Sciatic nerve (tissue), 2 donors: ENCODE data around the gene RHBDD1. TPM values are rescaled to one million over a fixed set of nuclear protein-coding genes. Genes with fewer than 3 reads are reported as not detected.

Experiments used
- ATAC-seq: fragments of 200-7000 bp; cut with Tn5 transposase; one replicate; pipeline ENCODE4 v1.9.1; 2020; ENCODE audit warnings: mild to moderate bottlenecking, moderate library complexity
- DNase-seq: peaks from one replicate; pipeline ENCODE4 v3.0.0-alpha.2; 2020; ENCODE audit warnings: low spot score
- intact Hi-C: fragments of 100-400 bp; cut with DNase I; formaldehyde crosslinking; loops from one replicate; pipeline ENCODE4 v1.14.2; 2022
- total RNA-seq: library from RNA; stranded (reverse); fragmentation: NEBNext Ultra II Directional; extraction: Animal tissue kit (Norgen Biotek cat#: 25700); gene quantifications from one replicate; pipeline ENCODE4 v1.2.1, GENCODE V29; 2021
- donor health status: DM: no; HTN: no; CAD: no.
- donor health status: DM: no; HTN: no; CAD: no.

Gene RHBDD1, protein sequence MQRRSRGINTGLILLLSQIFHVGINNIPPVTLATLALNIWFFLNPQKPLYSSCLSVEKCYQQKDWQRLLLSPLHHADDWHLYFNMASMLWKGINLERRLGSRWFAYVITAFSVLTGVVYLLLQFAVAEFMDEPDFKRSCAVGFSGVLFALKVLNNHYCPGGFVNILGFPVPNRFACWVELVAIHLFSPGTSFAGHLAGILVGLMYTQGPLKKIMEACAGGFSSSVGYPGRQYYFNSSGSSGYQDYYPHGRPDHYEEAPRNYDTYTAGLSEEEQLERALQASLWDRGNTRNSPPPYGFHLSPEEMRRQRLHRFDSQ
- total RNA-seq: 66.0 TPM

DNA sequence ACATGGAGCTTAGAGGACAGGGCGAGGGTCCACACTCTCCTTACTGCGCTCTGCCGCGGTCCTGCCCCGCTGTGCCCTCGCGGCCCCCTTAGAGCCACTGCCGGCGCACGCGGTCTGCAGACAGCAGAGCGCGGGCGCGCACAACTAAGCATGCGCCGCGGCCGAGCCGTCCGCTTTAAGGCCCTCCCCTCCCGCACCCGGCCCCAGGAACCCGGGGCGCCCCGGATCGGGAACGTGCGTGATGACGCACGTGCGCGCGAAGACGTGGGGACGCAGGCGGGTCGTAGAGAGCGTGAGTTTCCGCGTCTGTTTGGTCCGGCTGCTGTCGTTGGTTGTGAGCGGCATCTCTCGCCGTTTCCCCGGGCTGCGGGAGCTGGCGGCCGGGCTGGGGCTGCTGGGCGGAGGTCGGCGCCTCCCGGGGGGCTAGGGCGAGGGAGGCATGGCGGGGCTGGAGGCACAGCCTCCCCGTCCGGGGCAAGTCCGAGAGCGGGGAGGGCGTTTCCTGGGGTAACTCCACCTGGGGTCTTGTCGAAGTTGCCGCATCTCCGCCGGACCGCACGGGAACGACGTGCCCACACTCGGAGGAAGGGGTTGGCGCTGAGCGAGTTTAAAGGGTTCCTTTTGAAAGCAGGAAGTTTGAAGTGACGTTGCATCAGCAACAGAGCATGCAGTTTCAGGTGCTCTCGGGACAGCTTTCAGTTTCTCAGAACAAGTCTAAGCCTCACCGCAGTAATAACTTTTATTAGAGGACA lies at the start of gene RHBDD1:
Gene RHBDD1, plus strand, starts transcription at position 259 of the 752 bp plus-strand sequence. CDS start 28,640 bp downstream, outside the sequence.
- peak; percentile 100 for ATAC-seq
- DNase-seq: peak; percentile 95
- intact Hi-C loops: no loop called here

DNA sequence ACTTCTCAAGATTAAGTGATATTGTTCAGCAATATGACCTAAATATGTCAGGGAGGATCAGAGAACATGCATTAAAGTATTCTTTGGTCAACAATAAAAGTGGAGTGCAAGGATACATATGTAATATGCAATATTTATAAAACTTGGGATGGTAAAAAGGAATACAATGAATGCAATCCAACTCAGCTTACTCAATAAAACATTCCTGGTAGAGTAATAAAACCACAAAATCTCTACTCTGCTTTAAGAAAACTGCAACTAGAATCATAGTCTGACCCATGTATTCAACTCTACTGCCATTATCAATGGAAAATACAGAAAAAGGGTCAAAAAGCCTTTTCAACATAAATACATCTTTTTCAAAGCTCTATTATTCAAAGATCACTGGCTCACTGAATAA lies 47.8 kb upstream of the RHBDD1 start:
- ATAC-seq: no peak
- DNase-seq: no peak
- intact Hi-C loops: no loop called here

DNA sequence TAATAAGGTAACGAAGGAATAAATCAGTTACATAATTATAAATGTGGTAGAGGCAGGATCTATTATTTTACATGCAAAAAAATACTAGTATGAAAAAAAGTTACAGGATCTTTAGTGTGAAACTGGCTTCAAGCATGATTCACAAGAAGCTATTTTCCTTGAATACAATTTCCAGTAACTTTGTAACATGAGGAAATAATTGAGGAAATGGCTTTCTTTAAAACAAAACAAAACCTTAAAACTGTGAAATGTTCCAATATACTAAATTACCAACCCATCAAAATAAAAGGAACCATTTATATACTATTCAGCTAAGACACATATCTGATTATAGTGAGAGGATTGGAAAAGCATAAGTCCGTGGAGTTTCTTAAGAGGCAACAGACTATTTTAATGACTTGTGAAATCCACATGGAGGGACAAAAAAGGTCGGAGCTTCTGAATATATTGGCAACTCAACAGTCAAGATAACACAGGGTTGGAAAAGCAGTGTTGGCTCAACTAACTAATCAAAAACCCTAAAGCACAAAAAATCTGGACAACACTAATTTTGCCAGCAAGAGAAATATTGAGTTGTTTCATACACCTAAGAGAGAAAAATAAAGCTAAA lies 46.9 kb upstream of the RHBDD1 start:
- DNase-seq (no peak), ATAC-seq (no peak)
- intact Hi-C loops: no loop called here

DNA sequence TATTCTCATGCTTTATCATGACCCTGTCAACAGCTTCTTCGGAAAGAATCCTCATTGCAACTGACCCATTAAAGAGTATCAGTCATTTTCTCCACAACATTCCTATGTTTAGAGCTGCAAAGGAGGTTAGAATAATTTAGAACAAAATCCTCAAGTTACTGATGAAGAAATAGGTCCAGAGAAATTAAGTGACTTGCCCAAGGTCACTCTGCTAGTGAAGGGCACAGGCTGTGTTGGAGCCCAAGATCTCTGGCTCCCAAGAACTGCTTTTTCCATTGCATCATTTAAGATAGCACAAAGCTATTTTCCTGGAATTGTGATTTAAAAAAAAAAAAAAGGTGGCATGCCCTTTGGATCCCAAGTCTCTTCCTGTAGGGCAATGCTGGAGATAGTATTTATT lies 45.8 kb upstream of the RHBDD1 start:
- intact Hi-C loops: loop anchor here (10.0 kb wide), 1 partner anchor 565 kb away; no protein-coding TSS in a partner anchor
- ATAC-seq: peak; percentile 35
- no peak for DNase-seq

DNA sequence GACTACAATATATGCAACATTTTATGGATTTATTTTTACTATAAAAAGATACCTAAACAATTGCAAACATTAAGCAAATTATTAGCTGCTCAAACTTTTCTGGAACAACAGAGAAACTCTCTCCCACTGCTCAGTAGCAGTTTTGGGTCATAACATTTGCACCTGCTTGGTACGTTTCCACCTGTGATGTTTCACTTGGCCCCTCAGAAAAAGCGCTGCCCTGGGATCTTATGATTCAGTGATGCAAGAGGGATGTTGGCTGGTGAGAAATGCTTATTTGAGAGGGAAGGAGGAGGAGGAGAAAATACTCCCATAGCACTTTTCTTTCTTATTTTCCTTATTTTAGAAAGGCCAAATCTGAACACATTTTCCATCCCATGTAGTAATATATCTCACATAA lies 45.4 kb upstream of the RHBDD1 start:
- intact Hi-C loops: loop anchor here (10.0 kb wide), 1 partner anchor 566 kb away; no protein-coding TSS in a partner anchor
- DNase-seq: no peak
- peak; percentile 31 for ATAC-seq

DNA sequence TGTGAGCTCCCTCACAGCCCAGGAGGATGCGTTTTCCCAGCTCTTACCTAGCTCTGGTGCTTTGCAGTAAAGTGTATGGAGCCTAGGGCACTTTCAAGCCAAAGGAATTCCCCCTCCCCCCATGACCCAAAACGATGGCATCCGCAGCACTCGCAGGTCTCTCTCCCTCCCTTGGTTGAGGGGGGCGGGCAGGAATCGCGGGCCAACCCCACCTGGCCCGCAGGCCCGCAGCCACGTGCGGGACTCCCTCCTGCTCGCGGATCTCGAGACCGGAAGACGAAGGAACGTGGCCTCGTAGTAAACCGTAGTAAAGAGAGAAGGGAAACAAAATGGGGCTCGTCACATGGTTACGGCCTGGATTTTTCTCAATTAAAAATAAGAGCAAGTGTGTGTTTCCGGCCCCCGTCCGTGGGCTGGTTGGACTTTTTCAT lies 44.8 kb upstream of the RHBDD1 start:
- peak; percentile 73 for DNase-seq
- ATAC-seq: peak; percentile 55

DNA sequence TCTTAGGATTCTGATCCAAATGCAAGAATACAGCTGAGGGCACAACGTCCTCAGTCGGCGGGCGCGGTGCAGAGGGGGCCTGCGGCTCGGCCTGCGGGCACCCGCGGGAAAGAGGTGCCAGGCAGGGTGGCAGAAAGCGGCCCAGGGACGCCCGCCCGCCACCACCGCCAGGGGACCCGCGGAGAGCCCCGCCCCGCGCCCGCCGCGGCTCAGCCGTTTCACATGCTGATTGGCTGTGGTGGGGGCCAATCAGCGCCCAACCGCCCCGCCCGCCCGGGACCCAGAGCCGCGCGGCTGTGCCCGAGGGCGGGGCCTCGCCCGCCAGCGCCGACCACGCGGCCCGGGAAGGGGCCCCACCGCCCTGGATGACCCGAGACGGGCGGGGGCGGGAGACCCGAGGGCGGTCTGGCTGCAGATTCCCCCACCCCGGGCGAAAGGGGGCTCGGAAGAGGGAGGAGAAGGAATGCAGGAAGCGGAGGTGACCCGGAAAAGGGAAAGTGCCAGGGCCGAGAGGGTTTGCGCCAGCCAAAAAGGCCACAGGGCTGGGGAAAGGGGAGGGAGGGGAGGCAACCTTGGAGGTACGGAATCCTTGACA lies 44.3 kb upstream of the RHBDD1 start:
- ATAC-seq (peak; percentile 93), DNase-seq (peak; percentile 94)
- intact Hi-C loops: loop anchor here (10.0 kb wide), 1 partner anchor 567 kb away; no protein-coding TSS in a partner anchor

More for the DNA sequence above, 44.8 kb upstream of the RHBDD1 start:
- intact Hi-C loops: loop anchor here (10.0 kb wide), 1 partner anchor 566 kb away; no protein-coding TSS in a partner anchor

DNA sequence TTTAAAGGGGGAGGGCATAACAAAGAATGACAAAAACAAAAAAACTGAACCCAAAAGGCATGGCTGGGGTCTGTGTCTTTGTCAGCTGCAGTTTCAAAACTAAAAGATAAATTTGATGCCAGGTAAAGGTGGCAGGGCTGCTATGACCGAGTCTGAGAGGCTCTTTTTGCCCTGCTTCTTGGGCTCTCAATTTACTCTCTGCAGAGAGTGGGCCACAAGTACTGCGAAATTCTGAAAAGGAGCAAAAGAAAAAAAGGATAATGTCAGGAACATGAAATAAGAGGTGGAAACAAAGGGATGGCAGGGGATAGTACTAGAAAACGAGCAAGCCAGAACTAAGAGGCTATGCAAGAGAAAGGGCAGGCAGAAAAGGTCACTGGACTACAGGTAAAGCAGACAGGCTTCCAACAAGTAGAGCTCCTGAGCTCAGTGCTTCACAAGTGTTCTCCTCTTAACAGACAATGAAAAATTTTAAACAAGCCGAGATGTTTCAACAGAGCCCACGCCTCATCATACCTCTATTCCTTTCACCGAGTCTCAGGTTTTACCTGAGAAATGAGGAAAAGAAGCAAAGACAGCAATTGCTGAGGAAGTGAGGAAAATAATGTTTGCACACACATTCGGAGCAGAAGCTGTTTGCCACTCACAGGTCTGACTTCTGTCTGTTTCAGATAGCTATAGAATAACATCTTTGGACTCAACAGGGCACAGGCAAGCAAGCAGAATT lies 43.5 kb upstream of the RHBDD1 start:
- intact Hi-C loops: loop anchor here (10.0 kb wide), 1 partner anchor 568 kb away; no protein-coding TSS in a partner anchor
- ATAC-seq: no peak
- DNase-seq: no peak

DNA sequence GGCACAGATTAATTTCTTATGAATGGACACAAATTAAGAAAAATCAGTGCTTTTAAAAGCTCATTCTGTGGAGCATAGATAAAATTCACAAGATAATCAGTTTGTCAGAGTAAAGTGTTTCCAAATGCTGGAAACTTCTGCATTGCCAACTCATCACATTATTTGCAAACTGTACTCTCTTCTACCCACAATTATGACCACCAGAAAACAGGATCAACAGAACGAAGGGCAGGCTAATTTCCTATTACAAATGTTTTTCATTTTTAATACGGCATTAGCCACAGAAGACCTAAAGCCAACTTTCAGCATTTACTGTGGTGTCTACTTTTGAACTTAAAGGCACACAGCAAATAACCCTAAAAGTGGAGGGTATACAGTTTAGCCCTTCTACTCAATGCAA lies 42.2 kb upstream of the RHBDD1 start:
- no peak for ATAC-seq
- no peak for DNase-seq
- intact Hi-C loops: loop anchor here (10.0 kb wide), 1 partner anchor 569 kb away; no protein-coding TSS in a partner anchor

DNA sequence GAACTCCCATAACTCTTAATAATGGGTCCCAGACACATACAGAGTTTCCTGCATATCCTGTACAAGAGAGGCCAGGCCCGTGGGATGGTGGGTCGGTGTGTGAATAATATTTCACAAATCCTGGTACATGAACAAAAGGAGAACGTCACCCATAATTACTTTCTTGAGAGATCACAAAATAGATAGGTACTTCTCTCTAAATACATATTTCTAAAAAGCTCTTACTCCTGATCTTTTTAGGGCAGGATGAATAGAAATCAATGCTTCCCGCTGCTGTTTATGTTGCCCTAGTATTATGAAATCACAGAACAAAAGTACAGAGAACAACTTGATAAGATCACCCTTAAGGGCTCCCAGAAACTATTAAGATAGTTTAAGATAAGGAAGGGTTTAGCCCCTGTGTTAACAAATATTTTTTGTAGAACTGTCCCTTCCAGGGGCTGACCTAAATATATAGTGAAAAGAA lies 41.6 kb upstream of the RHBDD1 start:
- intact Hi-C loops: loop anchor here (10.0 kb wide), 1 partner anchor 569 kb away; no protein-coding TSS in a partner anchor
- ATAC-seq (no peak), DNase-seq (no peak)

DNA sequence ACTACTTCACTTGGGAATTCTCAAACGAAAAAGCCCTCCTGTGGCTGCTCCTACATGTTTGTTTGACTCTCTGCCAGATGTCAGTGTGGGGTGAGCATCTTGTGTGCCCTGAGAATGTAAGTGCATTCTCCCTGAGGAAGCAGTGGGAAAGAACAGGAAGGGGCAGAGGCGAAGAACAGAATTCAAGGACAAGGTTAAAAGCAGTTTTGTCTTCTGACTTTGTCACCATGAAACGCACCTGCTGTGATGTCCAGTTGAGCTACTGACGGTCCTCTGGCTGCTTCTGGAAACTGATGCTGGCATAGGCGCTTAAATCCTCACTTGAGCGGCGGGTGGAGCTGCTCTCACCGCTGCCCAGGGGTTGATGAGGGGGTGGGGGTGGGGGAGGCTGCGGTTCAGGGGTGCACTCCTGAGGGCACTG lies 41.1 kb upstream of the RHBDD1 start:
- DNase-seq (no peak), ATAC-seq (no peak)
- intact Hi-C loops: loop anchor here (10.0 kb wide), 1 partner anchor 570 kb away; no protein-coding TSS in a partner anchor

DNA sequence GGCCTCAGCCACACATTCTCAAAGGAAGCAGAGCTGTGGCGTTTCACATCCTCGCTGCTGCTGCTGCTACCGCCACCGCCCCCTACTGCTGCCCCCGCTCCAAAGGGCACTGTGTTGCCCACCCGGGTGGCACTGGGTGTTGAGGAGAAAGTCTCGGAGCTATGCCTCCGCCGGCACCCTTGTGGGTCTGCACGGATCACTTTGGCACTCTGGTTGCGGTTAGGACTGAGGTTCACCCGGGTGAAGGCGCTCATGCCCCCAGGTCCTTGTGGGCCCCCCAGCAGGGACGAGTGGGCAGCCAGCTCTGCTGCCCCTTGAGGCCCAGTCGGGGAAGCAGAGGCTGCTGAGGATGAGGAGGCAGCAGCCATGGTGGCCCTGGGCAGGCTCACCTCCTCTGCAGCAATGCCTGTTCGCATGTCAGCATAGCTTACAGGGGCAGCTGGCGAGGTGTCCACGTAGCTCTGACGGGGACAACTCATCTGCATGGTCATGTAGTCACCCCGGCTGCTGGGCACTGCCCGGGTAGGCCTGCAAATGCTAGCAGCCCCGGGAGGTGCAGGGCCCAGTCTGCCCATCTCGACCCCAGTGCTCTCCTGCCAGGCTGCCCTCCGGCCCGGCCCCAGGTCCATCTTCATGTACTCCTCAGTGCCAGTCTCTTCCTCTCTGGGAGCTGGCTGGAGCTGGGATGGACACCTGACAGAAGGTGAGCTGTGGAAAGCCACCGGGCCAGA lies 40.4 kb upstream of the RHBDD1 start:
- intact Hi-C loops: loop anchor here (10.0 kb wide), 1 partner anchor 571 kb away; no protein-coding TSS in a partner anchor
- ATAC-seq: no peak
- no peak for DNase-seq

DNA sequence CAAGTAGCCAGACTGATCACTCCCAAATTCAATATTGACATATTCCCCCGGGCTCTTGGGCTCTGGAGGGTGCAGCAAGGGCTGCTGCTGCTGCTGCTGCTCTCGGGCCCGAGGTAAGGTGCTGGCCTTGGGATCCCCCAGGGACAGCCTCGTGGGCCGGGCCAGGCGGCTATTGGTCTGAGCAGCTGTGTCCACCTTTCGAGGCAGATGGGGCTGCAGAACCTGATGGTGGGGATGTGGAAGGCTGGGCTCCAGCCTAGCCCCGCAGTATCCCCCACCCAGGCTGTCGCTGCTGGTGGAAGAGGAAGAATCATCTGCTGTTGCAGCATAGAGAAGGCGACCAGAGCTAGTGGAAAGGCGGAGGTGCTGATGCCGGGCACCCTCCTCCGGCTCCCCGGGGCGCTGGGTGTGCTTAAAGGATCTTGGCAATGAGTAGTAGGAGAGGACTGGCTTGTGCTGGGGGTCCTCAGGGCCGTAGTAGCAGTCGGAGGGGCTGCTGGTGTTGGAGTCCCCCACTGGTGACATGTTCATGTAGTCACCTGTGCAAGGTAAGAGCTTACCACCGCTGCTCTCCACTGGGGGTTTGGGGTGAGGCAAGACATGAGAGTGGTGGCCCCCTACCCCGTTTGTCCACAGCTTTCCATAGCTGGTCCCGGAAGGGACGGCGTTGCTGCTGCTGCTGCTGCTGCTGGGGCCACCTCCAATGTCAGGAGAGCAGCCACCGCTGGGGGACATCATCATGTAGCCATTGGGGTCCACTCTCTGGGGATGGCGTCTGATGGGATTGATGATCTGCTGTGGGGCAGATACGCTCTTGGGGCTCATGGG lies 39.6 kb upstream of the RHBDD1 start:
- ATAC-seq (no peak), DNase-seq (no peak)
- intact Hi-C loops: loop anchor here (10.0 kb wide), 1 partner anchor 571 kb away; no protein-coding TSS in a partner anchor

DNA sequence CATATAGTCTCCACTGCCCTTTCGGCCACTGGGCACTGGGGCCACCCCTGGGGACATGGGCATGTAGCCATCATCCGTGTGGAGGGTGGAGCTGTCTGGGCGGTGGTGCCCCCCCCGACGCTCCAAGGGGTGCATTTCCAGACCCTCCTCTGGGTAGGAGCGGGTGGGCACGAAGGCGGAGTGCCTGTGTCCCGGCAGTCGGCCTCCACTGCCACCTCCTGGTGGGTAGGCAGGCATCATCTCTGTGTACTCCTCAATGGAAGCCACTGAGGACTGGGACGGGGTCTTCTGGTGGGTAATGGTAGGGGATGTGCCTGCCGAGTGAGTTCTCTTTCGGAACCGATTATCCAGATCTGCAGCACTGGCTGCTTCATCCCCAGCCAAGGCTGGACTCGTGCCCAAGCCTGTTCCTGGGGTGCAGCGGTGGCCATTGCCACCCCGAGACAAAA lies 39.0 kb upstream of the RHBDD1 start:
- ATAC-seq (no peak), DNase-seq (no peak)
- intact Hi-C loops: loop anchor here (10.0 kb wide), 1 partner anchor 572 kb away; no protein-coding TSS in a partner anchor

DNA sequence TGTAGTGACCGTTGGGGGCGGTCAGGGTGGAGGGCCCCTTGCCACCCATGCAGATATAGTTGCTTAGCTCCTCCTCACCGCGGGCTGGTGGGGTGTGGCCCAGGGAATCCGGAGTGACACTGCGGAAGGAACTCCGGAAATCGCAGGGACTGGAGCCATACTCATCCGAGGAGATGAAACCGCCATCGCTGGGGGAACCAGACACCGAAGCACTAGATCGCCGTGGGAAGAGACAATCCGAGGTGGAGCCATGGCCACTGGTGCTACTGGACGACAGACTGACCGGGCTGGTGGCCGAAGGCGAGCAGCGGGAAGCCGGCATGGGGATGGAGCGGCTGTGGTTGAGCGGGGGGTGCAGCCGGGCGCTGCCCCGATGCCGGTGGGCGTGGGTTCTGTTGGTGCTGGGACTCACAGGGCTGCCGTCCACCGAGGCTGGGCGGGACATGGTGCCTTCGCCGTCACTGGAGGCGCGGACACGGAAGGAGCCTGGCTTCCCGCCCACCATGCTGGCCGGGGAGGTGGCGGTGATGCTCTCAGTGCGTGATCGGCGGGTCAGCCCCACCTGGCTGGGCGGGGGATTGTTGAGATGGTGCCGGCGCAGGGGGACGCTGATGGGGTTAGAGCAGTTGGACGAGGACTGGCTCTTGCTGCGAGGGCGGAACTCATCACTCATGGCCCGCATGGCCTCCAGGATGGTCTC lies 38.4 kb upstream of the RHBDD1 start:
- ATAC-seq (no peak), DNase-seq (peak; percentile 59)
- intact Hi-C loops: loop anchor here (10.0 kb wide), 1 partner anchor 573 kb away; no protein-coding TSS in a partner anchor

DNA sequence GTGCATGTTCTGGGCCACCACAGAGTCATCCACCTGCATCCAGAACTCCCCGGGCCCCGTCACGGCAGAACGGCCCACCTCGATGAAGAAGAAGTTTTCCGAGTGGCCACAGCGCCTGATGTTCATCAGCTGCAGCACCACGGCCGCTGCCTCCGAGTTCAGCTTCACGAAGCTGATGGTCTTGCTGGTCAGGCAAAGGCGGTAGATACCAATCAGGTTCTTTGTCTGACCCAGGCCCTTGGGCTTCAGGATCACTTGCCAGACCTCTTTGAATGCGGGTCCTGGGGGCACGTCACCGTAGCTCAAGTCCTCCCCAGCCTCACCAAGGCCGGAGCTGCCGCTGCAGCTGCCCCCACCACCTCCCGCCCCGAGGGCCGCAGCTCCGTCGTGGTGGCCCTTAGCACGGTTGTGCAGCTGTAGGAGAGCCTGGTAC lies 37.8 kb upstream of the RHBDD1 start:
- ATAC-seq (no peak), DNase-seq (peak; percentile 61)
- intact Hi-C loops: loop anchor here (10.0 kb wide), 1 partner anchor 573 kb away; no protein-coding TSS in a partner anchor
